Right atrium auricular region (tissue), 2 donors: Measurements from ENCODE around the gene PRDM15. TPM values are rescaled to one million over a fixed set of nuclear protein-coding genes. Genes with fewer than 3 reads are reported as not detected.

Experiments
- DNase-seq: peaks from one replicate; pipeline ENCODE4 v3.0.0-alpha.2; 2019; ENCODE audit warnings: low spot score
- H3K27ac ChIP-seq, 2 donors: fragments of 200-600 bp; sonication (generic); 1 replicate in 1 of 2; 2 replicates in 1 of 2; pipeline ENCODE4 v1.5.1; 2016 to 2019
- H3K27me3 ChIP-seq, 2 donors: fragments of 200-600 bp; sonication (generic); one replicate each; pipeline versions ENCODE4 v1.5.1 to v1.6.0; 2017 to 2019
- H3K36me3 ChIP-seq: fragments of 200-600 bp; sonication (generic); one replicate; pipeline ENCODE4 v1.5.1; 2016
- H3K4me1 ChIP-seq, 2 donors: fragments of 200-600 bp; sonication (generic); one replicate each; pipeline versions ENCODE4 v1.5.1 to v1.6.0; 2017 to 2019
- H3K4me3 ChIP-seq, 2 donors: fragments of 200-600 bp; sonication (generic); 1 replicate in 1 of 2; 2 replicates in 1 of 2; pipeline ENCODE4 v1.5.1; 2017 to 2019; ENCODE audit warnings: mild to moderate bottlenecking in 1 of 2, moderate library complexity in 1 of 2
- H3K9me3 ChIP-seq, 2 donors: fragments of 200-600 bp; sonication (generic); one replicate each; pipeline ENCODE4 v1.5.1; 2019
- CTCF ChIP-seq, 2 donors: fragments of 200-600 bp; sonication (generic); IDR thresholded peaks; one replicate each; pipeline ENCODE4 v1.5.1; 2019; ENCODE audit warnings: antibody characterized with exemption in 2 of 2
- total RNA-seq, 2 donors: library from RNA; depleted of rRNA; stranded (reverse); fragments of >200 nt; gene quantifications; one replicate each; pipeline ENCODE4 v1.1.0, GENCODE V29; 2016

The PRDM15 gene
- total RNA-seq, 2 donors from 2014 or later: 2.6 to 4.2 TPM

- no peak for DNase-seq
- no peaks in the 10 kb centered on the region for H3K27me3 ChIP-seq
- H3K36me3 ChIP-seq: peaks cover 7% of the 10 kb centered on the region
- no peak for TF ChIP-seq CTCF (IDR thresholded peaks at IDR 0.05)
- H3K9me3 ChIP-seq: no peaks in the 10 kb centered on the region
- H3K4me1 ChIP-seq: no peaks in the 10 kb centered on the region
- H3K27ac ChIP-seq: no peak overlapping the region
- no peak overlapping the region for H3K4me3 ChIP-seq
Observed at GRCh38 chr21:41899426-41900202, 20.5 kb upstream of the PRDM15 start.

DNA sequence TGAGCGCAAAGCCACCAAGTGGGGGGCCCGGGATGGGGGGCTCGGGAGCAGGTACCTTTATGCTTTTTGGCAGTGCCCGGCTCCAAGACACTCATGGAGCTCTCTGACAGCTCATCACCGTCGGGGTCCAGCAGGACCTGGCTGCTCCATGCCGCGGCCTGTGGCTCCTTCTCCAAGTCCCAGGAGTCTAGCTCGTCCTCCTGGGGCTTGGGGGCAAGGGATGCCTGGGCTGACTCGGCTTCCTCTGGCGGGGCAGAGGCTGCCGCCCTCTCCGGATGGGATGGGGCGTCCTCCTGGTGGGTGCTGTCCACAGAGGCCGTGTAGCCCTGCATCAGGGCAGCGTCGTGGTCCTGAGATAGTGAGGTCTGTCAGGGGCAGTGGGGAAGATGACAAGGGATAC lies 19.9 kb upstream of the PRDM15 start:
- DNase-seq: no peak
- Histone ChIP-seq H3K9me3 (no peaks in the 10 kb centered on the region), H3K4me3 (no peak overlapping the region), H3K4me1 (no peaks in the 10 kb centered on the region), H3K27me3 (no peaks in the 10 kb centered on the region), H3K36me3 (peaks cover 7% of the 10 kb centered on the region), H3K27ac (no peak overlapping the region)
- TF ChIP-seq CTCF (IDR thresholded peaks at IDR 0.05): no peak

DNA sequence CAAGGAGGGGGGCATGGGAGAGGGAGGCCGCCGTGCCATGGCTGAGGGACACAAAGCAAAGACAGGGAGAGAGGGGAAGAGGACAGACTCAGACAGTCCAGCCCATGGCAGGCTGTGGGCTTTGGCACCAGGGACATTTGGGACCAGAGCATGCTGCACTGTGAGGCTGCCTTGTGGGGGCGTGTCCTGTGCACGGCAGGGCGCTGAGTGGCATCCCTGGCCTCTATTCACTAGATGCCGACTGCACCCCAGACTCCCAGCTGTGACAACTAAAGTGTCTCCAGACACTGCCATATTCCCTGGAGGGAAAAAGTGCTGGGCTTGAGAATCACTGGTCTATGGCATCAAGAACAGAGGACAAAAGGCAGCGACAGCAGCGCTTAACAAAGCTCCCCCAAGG lies 18.6 kb upstream of the PRDM15 start:
- TF ChIP-seq CTCF (IDR thresholded peaks at IDR 0.05): no peak
- H3K27ac ChIP-seq: no peak overlapping the region
- peaks cover 7% of the 10 kb centered on the region for H3K36me3 ChIP-seq

DNA sequence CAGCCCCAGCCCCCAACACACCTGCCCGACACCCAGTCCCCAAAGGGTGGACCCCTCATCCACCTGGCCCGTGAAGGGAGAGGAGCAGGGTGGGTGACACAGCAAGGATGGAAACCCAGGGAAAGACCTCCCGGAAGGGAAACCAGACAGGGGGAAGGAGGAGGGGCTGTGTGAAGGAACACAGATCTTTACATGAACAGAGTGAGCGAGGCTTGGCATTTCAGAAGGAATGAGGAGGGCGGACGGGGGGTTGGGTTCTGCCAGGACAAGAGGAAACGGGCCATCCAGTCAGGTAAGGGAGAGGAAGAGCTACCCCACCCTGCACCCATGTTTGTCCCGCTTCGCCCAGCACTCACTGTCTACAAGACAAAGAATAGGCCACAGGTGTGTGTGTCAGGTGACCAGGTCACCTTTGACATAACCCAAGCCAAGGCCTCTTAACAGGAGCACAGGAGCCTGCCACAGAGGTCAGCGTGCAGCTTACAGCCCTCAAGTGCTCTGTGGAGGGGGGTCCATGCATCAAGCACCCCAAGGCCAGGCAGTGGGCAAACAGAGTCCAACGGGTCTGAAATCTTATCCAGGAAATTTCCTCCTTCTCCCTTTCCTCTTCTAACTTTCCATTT lies 18.0 kb upstream of the PRDM15 start:
- Histone ChIP-seq H3K27ac (no peak overlapping the region), H3K36me3 (peaks cover 7% of the 10 kb centered on the region), H3K9me3 (no peaks in the 10 kb centered on the region), H3K4me3 (no peak overlapping the region), H3K27me3 (no peaks in the 10 kb centered on the region), H3K4me1 (no peaks in the 10 kb centered on the region)
- no peak for TF ChIP-seq CTCF (IDR thresholded peaks at IDR 0.05)
- no peak for DNase-seq

More for the DNA sequence above, 18.6 kb upstream of the PRDM15 start:
- Histone ChIP-seq H3K4me1 (no peaks in the 10 kb centered on the region), H3K9me3 (no peaks in the 10 kb centered on the region), H3K4me3 (no peak overlapping the region), H3K27me3 (no peaks in the 10 kb centered on the region)
- DNase-seq: no peak

- no peak overlapping the region for H3K27ac ChIP-seq
- TF ChIP-seq CTCF (IDR thresholded peaks at IDR 0.05): no peak
- H3K36me3 ChIP-seq: peaks cover 7% of the 10 kb centered on the region
Observed at GRCh38 chr21:41895643-41896493, 16.7 kb upstream of the PRDM15 start.

More at GRCh38 chr21:41895643-41896493, 16.7 kb upstream of the PRDM15 start:
- DNase-seq: no peak
- H3K4me3 ChIP-seq: no peak overlapping the region
- no peaks in the 10 kb centered on the region for H3K27me3 ChIP-seq
- no peaks in the 10 kb centered on the region for H3K9me3 ChIP-seq
- H3K4me1 ChIP-seq: no peaks in the 10 kb centered on the region
